Ascending aorta (tissue), 2 donors: Measurements from ENCODE around the gene IL22RA1. TPM values are rescaled to one million over a fixed set of nuclear protein-coding genes. Genes with fewer than 3 reads are reported as not detected.

Source experiments
- DNase-seq, 2 donors: peaks; one replicate each; pipeline ENCODE4 v3.0.0-alpha.2; 2019; ENCODE audit warnings: low spot score in 2 of 2
- H3K27ac ChIP-seq, 2 donors: fragments of 200-600 bp; sonication (generic); one replicate each; pipeline ENCODE4 v1.5.1; 2016 to 2017; ENCODE audit warnings: mild to moderate bottlenecking in 1 of 2
- H3K27me3 ChIP-seq: fragments of 200-600 bp; sonication (generic); one replicate; pipeline ENCODE4 v1.5.1; 2017
- H3K36me3 ChIP-seq, 2 donors: fragments of 200-600 bp; sonication (generic); one replicate each; pipeline ENCODE4 v1.5.1; 2016
- H3K4me1 ChIP-seq, 2 donors: fragments of 200-600 bp; sonication (generic); one replicate each; pipeline ENCODE4 v1.5.1; 2016 to 2017; ENCODE audit warnings: mild to moderate bottlenecking in 1 of 2
- H3K4me3 ChIP-seq, 2 donors: fragments of 200-600 bp; sonication (generic); one replicate each; pipeline ENCODE4 v1.5.1; 2016 to 2017; ENCODE audit warnings: mild to moderate bottlenecking in 1 of 2
- H3K9me3 ChIP-seq, 2 donors: fragments of 200-600 bp; sonication (generic); one replicate each; pipeline ENCODE4 v1.5.1; 2016
- intact Hi-C: fragments of 100-400 bp; cut with DNase I; formaldehyde crosslinking; loops from one replicate; pipeline ENCODE4 v1.15.1; 2023
- total RNA-seq: library from RNA; depleted of rRNA; stranded (reverse); fragments of >200 nt; gene quantifications from one replicate; pipeline ENCODE4 v1.1.0, GENCODE V29; 2016
- TF ChIP-seq, protein P1 (sequence below), 3 experiments: fragments of 200-600 bp in 2 of 3; fragments of 450-650 bp in 1 of 3; sonication (generic) in 2 of 3; IDR thresholded peaks; one replicate each; pipeline ENCODE4 v1.5.1; 2016 to 2019; ENCODE audit warnings: antibody characterized with exemption in 3 of 3, mild to moderate bottlenecking in 1 of 3, moderate library complexity in 1 of 3

Gene IL22RA1
- total RNA-seq, 1 donor from 2014 or later = not detected

DNA sequence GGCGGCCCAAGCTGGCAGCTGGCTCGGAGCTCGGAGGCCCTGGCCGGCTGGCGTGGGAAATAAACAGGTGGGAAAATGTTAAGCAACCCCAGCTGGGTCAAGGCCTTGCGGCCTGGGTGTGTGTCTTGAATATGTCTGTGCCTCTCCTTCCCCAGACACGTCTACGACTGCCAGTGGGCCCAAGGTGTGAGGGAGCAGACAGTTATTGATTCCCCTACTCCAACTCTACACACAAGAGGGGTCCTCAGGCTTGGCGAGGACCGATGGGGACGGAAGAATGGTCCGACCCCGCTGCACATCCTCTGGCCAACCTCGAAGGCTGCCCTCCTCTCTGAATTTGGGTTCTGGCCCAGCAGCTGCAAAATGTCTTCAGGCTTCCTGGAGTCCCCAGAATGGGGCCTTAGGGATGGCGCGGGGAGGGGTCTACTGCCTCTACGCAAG, 2.2 kb downstream of the IL22RA1 start:
- intact Hi-C loops = no loop called here
- Histone ChIP-seq H3K4me3 (no peak overlapping the region), H3K27ac (no peak overlapping the region), H3K9me3 (no peaks in the 10 kb centered on the region), H3K27me3 (no peaks in the 10 kb centered on the region), H3K36me3 (no peaks in the 10 kb centered on the region), H3K4me1 (no peaks in the 10 kb centered on the region)
- no peak for DNase-seq
- TF ChIP-seq, protein P1, sequence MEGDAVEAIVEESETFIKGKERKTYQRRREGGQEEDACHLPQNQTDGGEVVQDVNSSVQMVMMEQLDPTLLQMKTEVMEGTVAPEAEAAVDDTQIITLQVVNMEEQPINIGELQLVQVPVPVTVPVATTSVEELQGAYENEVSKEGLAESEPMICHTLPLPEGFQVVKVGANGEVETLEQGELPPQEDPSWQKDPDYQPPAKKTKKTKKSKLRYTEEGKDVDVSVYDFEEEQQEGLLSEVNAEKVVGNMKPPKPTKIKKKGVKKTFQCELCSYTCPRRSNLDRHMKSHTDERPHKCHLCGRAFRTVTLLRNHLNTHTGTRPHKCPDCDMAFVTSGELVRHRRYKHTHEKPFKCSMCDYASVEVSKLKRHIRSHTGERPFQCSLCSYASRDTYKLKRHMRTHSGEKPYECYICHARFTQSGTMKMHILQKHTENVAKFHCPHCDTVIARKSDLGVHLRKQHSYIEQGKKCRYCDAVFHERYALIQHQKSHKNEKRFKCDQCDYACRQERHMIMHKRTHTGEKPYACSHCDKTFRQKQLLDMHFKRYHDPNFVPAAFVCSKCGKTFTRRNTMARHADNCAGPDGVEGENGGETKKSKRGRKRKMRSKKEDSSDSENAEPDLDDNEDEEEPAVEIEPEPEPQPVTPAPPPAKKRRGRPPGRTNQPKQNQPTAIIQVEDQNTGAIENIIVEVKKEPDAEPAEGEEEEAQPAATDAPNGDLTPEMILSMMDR (IDR thresholded peaks at IDR 0.05) = no peak

DNA sequence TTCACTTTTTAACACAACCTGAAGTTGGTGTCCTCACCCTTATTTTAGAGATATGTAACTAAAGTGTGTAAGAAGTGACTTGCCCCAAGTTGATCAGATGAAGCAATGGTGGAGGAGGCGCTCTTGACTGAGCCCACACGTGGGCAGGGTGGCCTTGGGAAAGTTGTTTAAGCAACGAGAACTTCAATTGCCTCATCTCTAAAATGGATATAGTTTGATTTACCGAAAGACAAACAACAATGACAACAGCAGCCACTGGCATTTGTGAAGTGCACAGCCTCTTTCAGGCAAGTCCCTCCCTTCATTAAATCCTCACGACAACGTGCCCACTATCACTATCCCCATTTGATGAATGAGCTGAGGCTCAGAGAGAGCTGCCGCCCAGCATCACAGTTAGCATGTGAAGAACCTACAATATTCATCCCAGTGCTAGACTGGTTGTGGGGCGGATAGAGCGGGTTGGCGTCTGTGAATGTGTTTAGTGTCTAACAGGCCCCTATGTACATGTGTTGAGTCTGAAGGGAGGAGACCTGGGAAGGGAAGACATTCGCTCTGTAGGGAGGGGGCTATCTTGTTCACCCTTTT, 3.0 kb downstream of the IL22RA1 start:
- no peak overlapping the region for H3K27ac ChIP-seq
- no peaks in the 10 kb centered on the region for H3K36me3 ChIP-seq
- H3K4me1 ChIP-seq = no peaks in the 10 kb centered on the region
- TF ChIP-seq, protein P1 (IDR thresholded peaks at IDR 0.05) = no peak
- intact Hi-C loops = no loop called here
- no peak for DNase-seq
- H3K27me3 ChIP-seq = no peaks in the 10 kb centered on the region
- no peaks in the 10 kb centered on the region for H3K9me3 ChIP-seq
- H3K4me3 ChIP-seq = no peak overlapping the region

DNA sequence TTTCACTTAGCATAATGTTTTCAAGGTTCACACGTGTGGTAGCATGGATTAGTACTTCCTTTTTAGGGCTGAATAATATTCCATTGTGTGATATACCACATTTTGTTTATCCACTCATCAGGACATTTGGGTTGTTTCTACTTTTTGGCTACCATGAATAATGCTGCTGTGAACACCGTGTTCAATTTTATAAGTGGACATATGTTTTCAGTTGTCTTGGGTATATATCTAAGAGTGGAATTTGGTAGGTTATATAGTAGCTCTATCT, 3.8 kb downstream of the IL22RA1 start:
- H3K9me3 ChIP-seq = no peaks in the 10 kb centered on the region
- no peaks in the 10 kb centered on the region for H3K4me1 ChIP-seq
- DNase-seq = no peak
- no peak overlapping the region for H3K4me3 ChIP-seq
- H3K36me3 ChIP-seq = no peaks in the 10 kb centered on the region
- H3K27ac ChIP-seq = no peak overlapping the region
- intact Hi-C loops = no loop called here
- TF ChIP-seq, protein P1 (IDR thresholded peaks at IDR 0.05) = no peak
- no peaks in the 10 kb centered on the region for H3K27me3 ChIP-seq

DNA sequence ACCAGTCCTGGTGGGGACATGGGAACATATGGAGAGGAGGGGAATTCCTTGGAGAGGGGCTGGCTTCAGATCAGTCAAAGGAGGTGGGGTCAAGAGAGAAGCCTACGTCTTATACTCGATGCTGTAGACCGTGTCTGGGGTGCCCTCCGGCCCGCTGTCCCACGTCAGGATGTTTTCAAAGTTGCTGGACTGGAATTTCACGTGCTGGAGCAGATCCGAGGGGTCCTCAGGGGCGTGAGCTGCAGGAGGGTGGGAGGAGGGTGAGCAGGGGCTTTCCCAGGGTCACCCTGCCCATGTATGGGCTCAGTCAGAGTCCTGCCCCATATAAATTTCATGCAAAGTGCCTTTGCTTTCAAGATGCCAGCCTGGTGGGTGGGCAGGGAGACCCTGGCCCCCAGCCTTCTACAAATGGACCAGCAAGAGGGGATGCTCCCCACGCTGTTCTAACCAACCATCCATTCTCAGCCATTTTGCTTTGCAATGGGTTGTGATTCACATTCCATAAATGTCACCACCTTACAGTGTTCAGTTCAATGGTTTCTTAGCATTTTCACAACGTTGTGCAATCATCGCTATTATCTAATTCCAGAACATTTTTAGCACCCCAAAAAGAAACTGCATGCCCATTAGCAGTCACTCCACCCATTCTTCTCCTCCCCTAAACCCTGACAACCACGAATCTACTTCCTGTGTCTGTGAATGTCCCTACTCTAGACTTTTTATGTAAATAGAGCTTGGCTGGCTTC, 4.3 kb downstream of the IL22RA1 start:
- DNase-seq = no peak
- TF ChIP-seq, protein P1 (IDR thresholded peaks at IDR 0.05) = no peak
- no peaks in the 10 kb centered on the region for H3K27me3 ChIP-seq
- no peaks in the 10 kb centered on the region for H3K9me3 ChIP-seq
- H3K36me3 ChIP-seq = no peaks in the 10 kb centered on the region
- H3K27ac ChIP-seq = no peak overlapping the region
- intact Hi-C loops = no loop called here
- no peaks in the 10 kb centered on the region for H3K4me1 ChIP-seq
- no peak overlapping the region for H3K4me3 ChIP-seq

DNA sequence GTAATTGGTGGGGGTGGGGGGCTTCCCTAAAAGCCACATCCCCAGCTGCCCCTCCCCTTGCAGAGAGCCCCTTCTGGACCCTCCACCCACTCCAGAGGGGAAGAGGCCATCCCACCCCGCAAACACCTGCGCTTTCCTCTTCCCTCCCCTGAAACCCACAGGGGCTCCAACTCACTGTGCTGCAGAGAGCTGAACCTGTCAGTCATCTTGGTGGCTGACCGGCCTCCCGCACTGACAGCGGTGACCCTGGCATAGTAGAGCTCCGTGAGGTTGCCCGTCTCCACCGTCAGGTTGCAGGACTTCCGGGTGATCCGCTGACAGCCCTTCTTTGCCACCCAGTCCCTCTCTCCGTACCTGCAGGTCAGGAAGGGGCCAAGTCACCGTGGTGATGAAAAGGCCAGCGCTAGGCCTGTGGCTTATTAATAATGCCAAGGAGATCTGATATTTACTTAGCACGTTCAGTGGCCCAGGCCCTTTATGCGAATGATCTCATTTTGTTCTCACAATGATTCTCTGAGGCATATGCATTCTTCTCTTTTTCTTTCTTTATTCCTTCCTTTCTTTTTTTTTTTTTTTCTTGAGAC, 5.9 kb downstream of the IL22RA1 start:
- intact Hi-C loops = no loop called here
- TF ChIP-seq, protein P1 (IDR thresholded peaks at IDR 0.05) = no peak
- Histone ChIP-seq H3K27ac (no peak overlapping the region), H3K9me3 (no peaks in the 10 kb centered on the region), H3K4me1 (no peaks in the 10 kb centered on the region), H3K27me3 (no peaks in the 10 kb centered on the region), H3K4me3 (no peak overlapping the region), H3K36me3 (no peaks in the 10 kb centered on the region)
- no peak for DNase-seq
